Caco-2 (cell line): ENCODE data around the gene RINL. TPM values are rescaled to one million over a fixed set of nuclear protein-coding genes. Genes with fewer than 3 reads are reported as not detected.

ENCODE experiments used
- BruUV-seq: library from RNA; stranded (reverse); fragments of 400-500 nt; replicated peaks from 2 replicates; lab custom pipeline; 2021; lab: Mats Ljungman, UMichigan
- CTCF ChIA-PET: fragments of 300-600 bp; sonication (Branson Sonifier 250); formaldehyde crosslinking; loops from one replicate; lab custom pipeline; 2022; ENCODE audit warnings: antibody characterized with exemption; lab: Charles Lee
- POLR2A ChIA-PET: fragments of 300-600 bp; sonication (Branson Sonifier 250); formaldehyde crosslinking; loops from one replicate; lab custom pipeline; 2022; ENCODE audit warnings: antibody characterized with exemption; lab: Charles Lee
- DNase-seq, 2 experiments: peaks; one replicate each; pipeline versions ENCODE4 v3.0.0 to v3.0.0-alpha.2; 2020 to 2022
- H3K27me3 ChIP-seq: replicated peaks from 2 replicates; pipeline ENCODE4 v1.6.0; 2011; ENCODE audit warnings: low read length; ENCODE audit not compliant: control insufficient read depth, insufficient read depth
- H3K36me3 ChIP-seq: 2 replicates; pipeline ENCODE4 v1.5.1; 2011; ENCODE audit warnings: low read length; ENCODE audit not compliant: control insufficient read depth, insufficient read depth
- H3K4me1 ChIP-seq: fragments of 250-450 bp; sonication (Bioruptor Pico); 2 replicates; pipeline ENCODE4 v1.5.1; 2020; ENCODE audit warnings: mild to moderate bottlenecking
- H3K4me3 ChIP-seq: 2 replicates; pipeline ENCODE4 v1.5.1; 2011; ENCODE audit warnings: low read depth, mild to moderate bottlenecking, control low read depth, low read length
- H3K9me3 ChIP-seq: fragments of 250-450 bp; sonication (Bioruptor Pico); 2 replicates; pipeline ENCODE4 v1.5.1; 2020; ENCODE audit warnings: mild to moderate bottlenecking, moderate library complexity
- H3K27ac Mint-ChIP-seq: one replicate; pipeline ENCODE4 v1.8.0; 2022; ENCODE audit warnings: mixed read lengths; ENCODE audit not compliant: unreplicated experiment
- H3K27me3 Mint-ChIP-seq: one replicate; pipeline ENCODE4 v1.8.0; 2022; ENCODE audit warnings: mixed read lengths; ENCODE audit not compliant: insufficient read depth, unreplicated experiment
- H3K36me3 Mint-ChIP-seq: one replicate; pipeline ENCODE4 v1.8.0; 2022; ENCODE audit warnings: mild to moderate bottlenecking, mixed read lengths; ENCODE audit not compliant: insufficient read depth, unreplicated experiment
- H3K4me1 Mint-ChIP-seq: one replicate; pipeline ENCODE4 v1.8.0; 2022; ENCODE audit warnings: low read depth, mixed read lengths; ENCODE audit not compliant: unreplicated experiment
- H3K4me3 Mint-ChIP-seq: one replicate; pipeline ENCODE4 v1.8.0; 2022; ENCODE audit warnings: mild to moderate bottlenecking, moderate library complexity, mixed read lengths; ENCODE audit not compliant: unreplicated experiment
- H3K9me3 Mint-ChIP-seq: one replicate; pipeline ENCODE4 v1.8.0; 2022; ENCODE audit warnings: mixed read lengths; ENCODE audit not compliant: unreplicated experiment
- intact Hi-C: fragments of 100-400 bp; cut with micrococcal nuclease; formaldehyde crosslinking; loops from one replicate; pipeline ENCODE4 v1.10.0; 2022; ENCODE audit not compliant: unreplicated experiment
- total RNA-seq: library from RNA; stranded (reverse); gene quantifications from 2 replicates; pipeline ENCODE4 v1.2.3, GENCODE V29; 2022
- TF ChIP-seq, protein P1 (sequence below), 2 experiments: fragments of 200-600 bp in 1 of 2; IDR thresholded peaks; 1 replicate in 1 of 2; 2 replicates in 1 of 2; pipeline versions ENCODE4 v1.5.1 to v1.8.0; 2011 to 2022; ENCODE audit warnings: antibody characterized with exemption in 1 of 2, control low read depth in 1 of 2, inconsistent platforms in 1 of 2, low read depth in 1 of 2, low read length in 1 of 2, mild to moderate bottlenecking in 1 of 2, moderate library complexity in 1 of 2; ENCODE audit not compliant: insufficient read depth in 1 of 2, severe bottlenecking in 1 of 2, unreplicated experiment in 1 of 2

Gene RINL
- total RNA-seq, 1 experiment from 2014 or later, result 1.9 TPM

DNA sequence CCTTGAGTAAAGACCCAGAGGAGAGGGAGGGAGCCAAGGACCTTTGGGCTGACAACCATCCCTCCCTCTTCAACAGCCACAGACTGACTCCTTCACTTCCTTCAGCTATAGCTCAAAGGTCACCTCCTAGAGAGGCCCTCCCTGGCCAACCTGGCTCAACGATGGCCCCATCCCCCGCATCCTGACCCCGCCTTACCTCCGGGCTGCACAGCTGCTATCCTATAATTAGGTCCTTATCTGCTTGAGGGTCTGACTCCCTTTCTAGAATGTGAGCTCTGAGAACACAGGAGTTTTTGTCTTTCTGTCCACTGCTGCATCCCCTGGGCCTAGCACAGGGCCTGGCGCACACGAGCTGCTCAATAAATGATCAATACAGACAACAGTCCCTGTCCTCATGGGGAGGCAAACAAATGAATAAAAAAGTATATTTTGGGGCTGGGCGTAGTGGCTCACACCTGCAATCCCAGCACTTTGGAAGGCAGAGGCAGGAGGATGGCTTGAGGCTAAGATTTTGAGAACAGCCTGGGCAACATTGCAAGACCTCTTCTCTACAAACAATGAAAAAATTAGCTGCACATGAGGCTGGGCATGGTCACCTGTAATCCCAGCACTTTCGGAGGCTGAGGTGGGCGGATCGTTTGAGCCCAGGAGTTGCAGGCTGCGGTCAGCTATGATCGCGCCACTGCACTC, 58.7 kb downstream of the RINL start:
- Mint-ChIP-seq H3K27ac (peak overlapping the region; percentile 79), H3K9me3 (no peaks in the 10 kb centered on the region), H3K36me3 (peaks cover 66% of the 10 kb centered on the region), H3K27me3 (no peaks in the 10 kb centered on the region), H3K4me1 (peaks cover 28% of the 10 kb centered on the region), H3K4me3 (peak overlapping the region; percentile 43)
- CTCF ChIA-PET, result interaction anchor here (0.7 to 1.1 kb wide), 2 partner anchors 12 to 18 kb away, joined by 4 to 5 read pairs; partner anchors contain the start of gene ECH1
- peak; percentile 91 to 97 for DNase-seq
- BruUV-seq, result no TSS peak
- peaks cover 51% of the 10 kb centered on the region for H3K4me1 ChIP-seq
- POLR2A ChIA-PET, result interaction anchor here (0.6 to 1.5 kb wide), 10 partner anchors 12 to 111 kb away, joined by 3 to 18 read pairs (median 6); partner anchors contain the start of genes ECH1, HNRNPL, MRPS12 and NFKBIB
- H3K36me3 ChIP-seq, result peaks cover 5% of the 10 kb centered on the region; the same call in 1 of the 2 replicates
- peaks cover 7% of the 10 kb centered on the region for H3K9me3 ChIP-seq
- H3K4me3 ChIP-seq, result no peak overlapping the region
- no peaks in the 10 kb centered on the region for H3K27me3 ChIP-seq
- TF ChIP-seq, protein P1, sequence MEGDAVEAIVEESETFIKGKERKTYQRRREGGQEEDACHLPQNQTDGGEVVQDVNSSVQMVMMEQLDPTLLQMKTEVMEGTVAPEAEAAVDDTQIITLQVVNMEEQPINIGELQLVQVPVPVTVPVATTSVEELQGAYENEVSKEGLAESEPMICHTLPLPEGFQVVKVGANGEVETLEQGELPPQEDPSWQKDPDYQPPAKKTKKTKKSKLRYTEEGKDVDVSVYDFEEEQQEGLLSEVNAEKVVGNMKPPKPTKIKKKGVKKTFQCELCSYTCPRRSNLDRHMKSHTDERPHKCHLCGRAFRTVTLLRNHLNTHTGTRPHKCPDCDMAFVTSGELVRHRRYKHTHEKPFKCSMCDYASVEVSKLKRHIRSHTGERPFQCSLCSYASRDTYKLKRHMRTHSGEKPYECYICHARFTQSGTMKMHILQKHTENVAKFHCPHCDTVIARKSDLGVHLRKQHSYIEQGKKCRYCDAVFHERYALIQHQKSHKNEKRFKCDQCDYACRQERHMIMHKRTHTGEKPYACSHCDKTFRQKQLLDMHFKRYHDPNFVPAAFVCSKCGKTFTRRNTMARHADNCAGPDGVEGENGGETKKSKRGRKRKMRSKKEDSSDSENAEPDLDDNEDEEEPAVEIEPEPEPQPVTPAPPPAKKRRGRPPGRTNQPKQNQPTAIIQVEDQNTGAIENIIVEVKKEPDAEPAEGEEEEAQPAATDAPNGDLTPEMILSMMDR (IDR thresholded peaks at IDR 0.05; ENCODE audit: insufficient read depth in 1 of 2, low read depth in 1 of 2, low read length in 1 of 2, severe bottlenecking in 1 of 2, unreplicated experiment in 1 of 2), result no peak
- intact Hi-C loops, result no loop called here

Other genes starting within 250 kb of the RINL start
- 605 and 658 TPM in 2 replicates for gene ACTN4, start 230.6 kb downstream of the RINL start, total RNA-seq
- 8.8 and 11.0 TPM in 2 replicates for gene CAPN12, start 133.8 kb downstream of the RINL start, total RNA-seq
- not detected in 2 replicates for gene LGALS7, start 104.8 kb downstream of the RINL start, total RNA-seq
- gene LGALS7B, start 89.1 kb downstream of the RINL start, total RNA-seq, result not detected in 2 replicates
- 1.6 and 2.2 TPM in 2 replicates for gene LGALS4, start 65.3 kb downstream of the RINL start, total RNA-seq
- 150 and 163 TPM in 2 replicates for gene ECH1, start 46.5 kb downstream of the RINL start, total RNA-seq
- 443 and 446 TPM in 2 replicates for gene HNRNPL, start 28.3 kb downstream of the RINL start, total RNA-seq
- gene SIRT2, start 21.3 kb upstream of the RINL start, total RNA-seq, result 33.3 and 34.4 TPM in 2 replicates
- gene NFKBIB, start 21.7 kb upstream of the RINL start, total RNA-seq, result 43.9 and 52.6 TPM in 2 replicates
- 0.68 TPM in 1 of 2 replicates, not detected in the other for gene CCER2, start 33.9 kb upstream of the RINL start, total RNA-seq
- gene SARS2, start 52.5 kb upstream of the RINL start, total RNA-seq, result 66.6 and 85.1 TPM in 2 replicates
- 77.9 and 82.5 TPM in 2 replicates for gene MRPS12, start 52.7 kb upstream of the RINL start, total RNA-seq
- 42.8 and 45.2 TPM in 2 replicates for gene FBXO17, start 97.5 kb upstream of the RINL start, total RNA-seq
- gene FBXO27, start 154.3 kb upstream of the RINL start, total RNA-seq, result 3.4 and 3.8 TPM in 2 replicates
- gene ACP7, start 206.1 kb upstream of the RINL start, total RNA-seq, result 0.45 and 0.46 TPM in 2 replicates
- 98.6 and 112 TPM in 2 replicates for gene PAK4, start 247.5 kb upstream of the RINL start, total RNA-seq